Prostate gland (tissue), 2 donors: ENCODE measurements around the gene LRCH1. TPM values are rescaled to one million over a fixed set of nuclear protein-coding genes. Genes with fewer than 3 reads are reported as not detected.

Experiments used
- DNase-seq: peaks from one replicate; pipeline ENCODE4 v3.0.0-alpha.2; 2019; ENCODE audit warnings: low spot score
- H3K27ac ChIP-seq, 2 donors: fragments of 200-600 bp; sonication (generic); 2 replicates each; pipeline ENCODE4 v1.5.1; 2017 to 2019
- H3K27me3 ChIP-seq: fragments of 200-600 bp; sonication (generic); replicated peaks from 2 replicates; pipeline ENCODE4 v1.5.1; 2019; ENCODE audit not compliant: insufficient read depth
- H3K36me3 ChIP-seq, 2 donors: fragments of 200-600 bp; sonication (generic); 1 replicate in 1 of 2; 2 replicates in 1 of 2; pipeline versions ENCODE4 v1.5.1 to v1.8.1; 2017 to 2019
- H3K4me1 ChIP-seq: fragments of 200-600 bp; sonication (generic); replicated peaks from 2 replicates; pipeline ENCODE4 v1.5.1; 2019
- H3K4me3 ChIP-seq, 2 donors: fragments of 200-600 bp; sonication (generic); 2 replicates each; pipeline ENCODE4 v1.5.1; 2017 to 2019
- H3K9me3 ChIP-seq: fragments of 200-600 bp; sonication (generic); 2 replicates; pipeline ENCODE4 v1.5.1; 2017
- POLR2A ChIP-seq: fragments of 450-650 bp; IDR thresholded peaks from one replicate; pipeline ENCODE4 v1.6.1; 2016; ENCODE audit warnings: antibody characterized with exemption, mild to moderate bottlenecking
- POLR2AphosphoS5 ChIP-seq: sonication (generic); formaldehyde crosslinking; IDR thresholded peaks from one replicate; pipeline ENCODE4 v1.6.1; 2017; ENCODE audit warnings: antibody characterized with exemption
- WGBS: methylation state at CpG from one replicate; pipeline ENCODE4 v1.1.5; 2018; 5-methylcytosine and 5-hydroxymethylcytosine counted together
- intact Hi-C: fragments of 100-400 bp; cut with DNase I; formaldehyde crosslinking; loops from one replicate; pipeline ENCODE4 v1.14.2; 2022
- small RNA-seq, 2 donors: library from RNA; depleted of rRNA; stranded (forward); fragments of <200 nt; gene quantifications; one replicate each; pipeline ENCODE3, GENCODE V24; 2016
- total RNA-seq, 2 donors: library from RNA; depleted of rRNA; stranded (reverse); fragments of >200 nt; gene quantifications; one replicate each; pipeline ENCODE4 v1.1.0, GENCODE V29; 2016
- TF ChIP-seq, protein P1 (sequence below), 4 experiments: fragments of 200-600 bp in 2 of 4; fragments of 450-650 bp in 2 of 4; sonication (generic) in 2 of 4; IDR thresholded peaks; 1 replicate in 3 of 4; 2 replicates in 1 of 4; pipeline ENCODE4 v1.5.1; 2016 to 2019; ENCODE audit warnings: antibody characterized with exemption in 4 of 4, mild to moderate bottlenecking in 2 of 4, moderate library complexity in 2 of 4

LRCH1 gene
- total RNA-seq, 2 donors from 2014 or later = 14.8 to 17.2 TPM

DNA sequence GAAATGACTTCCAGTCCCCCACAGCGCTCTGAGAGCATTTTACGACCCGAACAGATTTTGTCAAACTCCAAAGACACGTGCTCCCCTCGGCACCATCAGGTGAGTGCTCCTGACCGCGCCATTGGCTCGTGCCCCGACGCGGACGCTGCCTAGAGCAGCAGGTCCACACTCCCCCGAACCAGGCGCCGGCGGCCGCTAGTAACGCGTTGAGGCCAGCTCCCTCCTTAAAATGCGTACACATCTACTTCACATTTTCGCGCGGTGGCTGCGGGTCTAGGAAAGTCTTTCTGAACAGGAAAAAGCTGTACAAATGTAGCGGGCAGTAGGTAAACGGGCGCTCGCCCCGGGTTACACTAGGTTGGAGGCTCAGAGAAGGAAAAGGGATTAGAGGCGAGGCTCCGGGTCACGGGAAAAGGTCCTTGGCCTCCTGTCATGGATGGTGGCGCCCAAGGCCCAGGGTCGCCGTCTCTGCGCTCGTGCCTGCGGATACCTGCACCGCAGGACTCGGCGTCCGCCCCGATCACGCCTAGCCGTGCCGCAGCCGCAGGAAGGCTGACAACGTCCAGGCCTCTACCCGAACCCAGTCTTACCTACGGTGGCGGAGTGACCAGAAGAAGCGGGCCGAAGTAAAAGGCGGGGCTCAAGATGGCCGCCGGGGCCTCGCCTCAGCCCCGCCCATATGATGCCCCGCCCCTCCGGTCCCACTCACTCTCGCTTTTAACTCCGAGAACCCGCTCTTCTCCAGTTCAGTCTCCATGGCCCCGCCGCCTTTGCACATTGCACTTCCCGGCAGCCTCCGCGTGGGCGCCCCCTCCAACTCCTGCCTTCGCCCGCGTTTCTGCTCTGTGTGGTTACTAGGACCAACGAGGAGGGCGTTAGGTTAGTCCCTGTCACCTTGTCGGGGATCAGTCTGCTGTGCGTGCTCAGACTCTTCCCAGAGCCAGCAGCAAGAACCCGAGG, 243.8 kb downstream of the LRCH1 start, which contains the start of gene ESD:
ESD (minus strand) TSS at position 647 of the 960 bp plus-strand sequence. CDS start 5,748 bp downstream, outside the sequence.
- Histone ChIP-seq H3K9me3 (no peaks in the 10 kb centered on the region), H3K4me1 (peaks cover 3% of the 10 kb centered on the region), H3K4me3 (peak within 1 kb of the TSS; percentile 69 to 80), H3K36me3 (no peaks in the 10 kb centered on the region), H3K27me3 (no peaks in the 10 kb centered on the region), H3K27ac (peak within 1 kb of the TSS; percentile 92 to 94)
- TF ChIP-seq POLR2A (peak; percentile 75), POLR2AphosphoS5 (peak; percentile 85)
- TF ChIP-seq, protein P1, sequence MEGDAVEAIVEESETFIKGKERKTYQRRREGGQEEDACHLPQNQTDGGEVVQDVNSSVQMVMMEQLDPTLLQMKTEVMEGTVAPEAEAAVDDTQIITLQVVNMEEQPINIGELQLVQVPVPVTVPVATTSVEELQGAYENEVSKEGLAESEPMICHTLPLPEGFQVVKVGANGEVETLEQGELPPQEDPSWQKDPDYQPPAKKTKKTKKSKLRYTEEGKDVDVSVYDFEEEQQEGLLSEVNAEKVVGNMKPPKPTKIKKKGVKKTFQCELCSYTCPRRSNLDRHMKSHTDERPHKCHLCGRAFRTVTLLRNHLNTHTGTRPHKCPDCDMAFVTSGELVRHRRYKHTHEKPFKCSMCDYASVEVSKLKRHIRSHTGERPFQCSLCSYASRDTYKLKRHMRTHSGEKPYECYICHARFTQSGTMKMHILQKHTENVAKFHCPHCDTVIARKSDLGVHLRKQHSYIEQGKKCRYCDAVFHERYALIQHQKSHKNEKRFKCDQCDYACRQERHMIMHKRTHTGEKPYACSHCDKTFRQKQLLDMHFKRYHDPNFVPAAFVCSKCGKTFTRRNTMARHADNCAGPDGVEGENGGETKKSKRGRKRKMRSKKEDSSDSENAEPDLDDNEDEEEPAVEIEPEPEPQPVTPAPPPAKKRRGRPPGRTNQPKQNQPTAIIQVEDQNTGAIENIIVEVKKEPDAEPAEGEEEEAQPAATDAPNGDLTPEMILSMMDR (IDR thresholded peaks at IDR 0.05) = no peak
- WGBS = under 1% methylated on average over 62 of the region's 77 CpGs
- intact Hi-C loops = loop anchor here (5.0 kb wide), 1 partner anchor 244 kb away; the partner anchor contains the start of gene LRCH1
- DNase-seq = peak; percentile 92

GRCh38 chr13:46797501-46798237, 244.7 kb downstream of the LRCH1 start:
- Histone ChIP-seq H3K9me3 (no peaks in the 10 kb centered on the region), H3K27me3 (no peaks in the 10 kb centered on the region), H3K36me3 (no peaks in the 10 kb centered on the region), H3K27ac (peak overlapping the region; percentile 92 to 94), H3K4me3 (peak overlapping the region; percentile 69 to 80), H3K4me1 (peaks cover 3% of the 10 kb centered on the region)
- WGBS = 32% methylated on average over 9 of the region's 9 CpGs
- TF ChIP-seq, protein P1 (IDR thresholded peaks at IDR 0.05) = no peak
- TF ChIP-seq POLR2AphosphoS5 = no peak
- no peak for TF ChIP-seq POLR2A
- intact Hi-C loops = loop anchor here (5.0 kb wide), 1 partner anchor 245 kb away; the partner anchor contains the start of gene LRCH1
- no peak for DNase-seq

DNA sequence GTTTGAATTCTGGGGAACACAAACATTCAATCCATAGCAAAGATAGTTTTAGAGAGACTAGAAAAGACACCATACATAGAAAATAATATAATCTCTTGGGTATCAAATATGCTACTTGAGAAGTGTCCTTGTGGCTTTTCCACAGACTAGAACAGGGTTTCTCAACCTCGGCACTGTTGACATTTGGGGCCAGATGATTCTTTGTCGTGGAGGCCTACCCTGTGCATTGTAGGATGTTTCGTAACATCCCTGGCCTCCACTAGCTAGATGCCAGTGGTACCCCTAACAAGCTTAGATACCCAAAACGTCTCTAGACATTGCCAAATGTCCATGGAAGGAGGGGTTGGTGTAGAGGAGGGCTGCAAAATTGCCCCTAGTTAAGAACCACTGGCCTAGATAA, 246.2 kb downstream of the LRCH1 start:
- TF ChIP-seq POLR2AphosphoS5 (no peak), POLR2A (no peak)
- TF ChIP-seq, protein P1 (IDR thresholded peaks at IDR 0.05) = no peak
- Histone ChIP-seq H3K4me1 (peaks cover 3% of the 10 kb centered on the region), H3K27ac (no peak overlapping the region), H3K36me3 (no peaks in the 10 kb centered on the region), H3K9me3 (no peaks in the 10 kb centered on the region), H3K4me3 (no peak overlapping the region), H3K27me3 (no peaks in the 10 kb centered on the region)
- DNase-seq = no peak
- WGBS = 87% methylated on average over 4 of the region's 4 CpGs
- intact Hi-C loops = loop anchor here (5.0 kb wide), 1 partner anchor 247 kb away; the partner anchor contains the start of gene LRCH1

GRCh38 chr13:46801858-46802257, 248.9 kb downstream of the LRCH1 start:
- Histone ChIP-seq H3K27ac (no peak overlapping the region), H3K4me1 (no peaks in the 10 kb centered on the region), H3K4me3 (no peak overlapping the region), H3K36me3 (no peaks in the 10 kb centered on the region), H3K9me3 (no peaks in the 10 kb centered on the region), H3K27me3 (no peaks in the 10 kb centered on the region)
- TF ChIP-seq POLR2A (no peak), POLR2AphosphoS5 (no peak)
- TF ChIP-seq, protein P1 (IDR thresholded peaks at IDR 0.05) = no peak
- DNase-seq = no peak
- WGBS = 84% methylated on average over 1 of the region's 1 CpG
- intact Hi-C loops = no loop called here

Small RNAs within 50 kb of the gene (small RNA-seq; reads per million reads assigned to genes)
- 0 reads per million in 2 donors for gene AL359880.1

Other genes with a start within 250 kb of the LRCH1 start
- 1 to 10 TPM in 1 of 2 donors, under 1 TPM in 1; 0.59 to 9.9 TPM for gene RUBCNL, start 165.9 kb upstream of the LRCH1 start, total RNA-seq
- 10 to 100 TPM; 88.2 to 90.3 TPM for gene ESD, start 244.0 kb downstream of the LRCH1 start, total RNA-seq